Hematopoietic multipotent progenitor cell (in vitro differentiated cells): ENCODE data around the gene ZNF511. TPM values are rescaled to one million over a fixed set of nuclear protein-coding genes. Genes with fewer than 3 reads are reported as not detected.

Experiments
- small RNA-seq: library from RNA; depleted of rRNA; stranded (forward); fragments of <200 nt; gene quantifications from one replicate; pipeline ENCODE3, GENCODE V24; 2012
- total RNA-seq: library from RNA; depleted of rRNA; stranded (reverse); fragments of >200 nt; gene quantifications from one replicate; pipeline ENCODE4 v1.2.3, GENCODE V29; 2012

ZNF511 gene
- total RNA-seq, 1 donor, result 19.4 TPM

Small RNA genes lying within 50 kb of the gene (small RNA-seq; reads per million reads assigned to genes)
- not detected for gene BANF1P2

Other genes with a start within 250 kb of the ZNF511 start
- not detected for gene ADGRA1, start 221.0 kb upstream of the ZNF511 start, total RNA-seq
- under 0.01 TPM for gene KNDC1, start 148.7 kb upstream of the ZNF511 start, total RNA-seq
- under 0.01 TPM for gene UTF1, start 78.7 kb upstream of the ZNF511 start, total RNA-seq
- gene VENTX, start 71.1 kb upstream of the ZNF511 start, total RNA-seq, result 0.27 TPM
- 146 TPM for gene ADAM8, start 32.0 kb upstream of the ZNF511 start, total RNA-seq
- gene TUBGCP2, start within 50 bp of the ZNF511 start, total RNA-seq, result 73.2 TPM
- gene CALY, start 28.0 kb downstream of the ZNF511 start, total RNA-seq, result not detected
- not detected for gene PRAP1, start 38.5 kb downstream of the ZNF511 start, total RNA-seq
- 18.6 TPM for gene FUOM, start 49.1 kb downstream of the ZNF511 start, total RNA-seq
- 30.7 TPM for gene ECHS1, start 64.4 kb downstream of the ZNF511 start, total RNA-seq
- gene PAOX, start 70.3 kb downstream of the ZNF511 start, total RNA-seq, result 16.7 TPM
- gene MTG1, start 85.2 kb downstream of the ZNF511 start, total RNA-seq, result 35.8 TPM
- under 0.01 TPM for gene SPRN, start 115.7 kb downstream of the ZNF511 start, total RNA-seq
- gene SCART1, start 145.0 kb downstream of the ZNF511 start, total RNA-seq, result 3.2 TPM
- gene CYP2E1, start 218.4 kb downstream of the ZNF511 start, total RNA-seq, result 0.81 TPM